CD4-positive, alpha-beta T cell treated with Interleukin-17A for 4 hours (primary cell): ENCODE results near the gene MALRD1.
"Not testable (repeated sequence)": the region's sequence is repeated elsewhere in the genome, so short reads cannot be mapped to it uniquely, and the experiment has no call there.

Source experiments
- DNase-seq: peaks from one replicate; pipeline ENCODE4 v3.0.0-alpha.2; 2020; ENCODE audit warnings: mixed read lengths

Gene MALRD1

DNA sequence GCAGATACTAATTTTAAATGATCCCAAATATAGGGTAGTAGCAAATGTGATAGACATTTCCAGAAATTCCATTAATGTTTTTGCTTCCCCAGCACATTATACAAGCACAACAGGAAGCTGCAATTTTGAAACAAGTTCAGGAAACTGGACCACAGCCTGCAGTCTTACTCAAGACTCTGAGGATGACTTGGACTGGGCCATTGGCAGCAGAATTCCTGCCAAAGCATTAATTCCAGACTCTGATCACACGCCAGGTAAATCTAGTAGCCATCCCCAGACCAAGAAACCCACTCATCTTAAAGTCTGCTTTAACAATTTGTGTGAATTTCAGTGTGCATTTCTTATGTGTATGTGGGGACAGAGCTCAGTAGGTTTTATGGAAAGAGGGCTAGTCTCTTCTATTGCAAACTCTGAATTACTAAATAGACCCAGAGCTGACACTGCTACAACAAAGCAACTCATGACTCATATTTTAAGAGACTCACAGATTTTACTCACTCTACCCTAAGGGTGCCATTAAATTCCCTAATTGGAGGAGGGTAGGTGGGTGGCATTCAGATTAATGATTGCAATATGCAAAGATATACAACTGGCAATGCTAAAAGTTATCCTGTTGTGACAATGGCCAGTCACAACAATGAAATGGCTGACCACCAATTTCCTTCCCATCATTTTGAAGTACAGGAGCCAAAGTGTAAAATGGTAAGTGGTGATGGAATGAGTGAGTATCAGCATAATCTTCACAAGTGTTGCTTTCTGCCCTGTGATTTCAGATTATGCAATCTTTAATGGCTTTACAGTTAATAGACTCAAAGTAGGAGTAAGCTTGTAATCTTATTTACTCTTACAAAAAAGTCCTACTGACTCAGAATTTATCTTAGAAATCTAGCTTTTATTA, 450.0 kb downstream of the MALRD1 start:
- DNase-seq, result no peak

DNA sequence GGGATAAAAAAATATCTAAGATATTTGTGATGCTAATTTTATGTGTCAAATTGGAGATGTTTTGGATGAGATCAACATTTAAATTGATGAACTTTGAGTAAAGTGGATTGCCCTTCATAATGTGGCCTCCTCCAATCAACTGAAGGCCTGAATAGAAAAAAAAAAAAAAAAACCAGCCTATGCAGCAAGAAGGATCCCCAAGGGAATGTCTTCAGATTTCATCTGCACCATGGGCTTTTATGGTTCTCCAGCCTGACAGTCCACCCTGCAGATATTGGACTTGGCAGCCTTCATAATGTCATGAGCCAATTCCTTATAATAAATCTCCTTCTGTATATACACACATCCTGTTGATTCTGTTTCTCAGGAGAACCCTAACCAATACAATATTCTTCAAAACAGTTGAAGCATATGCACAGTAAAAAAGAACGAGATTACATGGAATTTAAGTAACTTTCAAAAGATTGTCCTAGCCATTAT, 450.7 kb downstream of the MALRD1 start:
- no peak for DNase-seq

GRCh38 chr10:19500959-19501358, 452.4 kb downstream of the MALRD1 start:
- DNase-seq, result no peak

- no peak for DNase-seq
Measured at GRCh38 chr10:19505320-19506312, 457.0 kb downstream of the MALRD1 start.

GRCh38 chr10:19510005-19510732, 461.6 kb downstream of the MALRD1 start:
- not testable (repeated sequence) for DNase-seq

DNA sequence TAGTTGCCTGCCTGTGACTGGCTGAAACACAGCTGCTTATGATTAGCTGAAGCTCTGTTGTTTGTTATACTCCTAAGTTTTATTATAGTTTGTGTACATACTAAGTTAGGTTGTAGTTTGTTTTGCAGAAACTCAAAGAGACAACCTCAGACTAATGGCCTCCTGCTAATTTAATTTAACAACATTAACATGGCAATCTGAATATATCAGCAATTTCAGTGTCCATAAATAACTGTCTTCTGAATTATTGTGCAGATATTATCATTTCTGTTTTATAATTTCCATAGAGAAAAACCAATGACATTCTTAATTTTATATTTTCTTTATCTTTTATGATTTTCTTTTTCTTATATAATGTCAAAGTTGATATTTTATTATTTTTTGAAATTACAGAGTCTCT, 469.5 kb downstream of the MALRD1 start:
- no peak for DNase-seq

GRCh38 chr10:19518632-19519031, 470.0 kb downstream of the MALRD1 start:
- no peak for DNase-seq

GRCh38 chr10:19531324-19531723, 482.7 kb downstream of the MALRD1 start:
- DNase-seq, result no peak

GRCh38 chr10:19532411-19532810, 483.8 kb downstream of the MALRD1 start:
- DNase-seq, result no peak

DNA sequence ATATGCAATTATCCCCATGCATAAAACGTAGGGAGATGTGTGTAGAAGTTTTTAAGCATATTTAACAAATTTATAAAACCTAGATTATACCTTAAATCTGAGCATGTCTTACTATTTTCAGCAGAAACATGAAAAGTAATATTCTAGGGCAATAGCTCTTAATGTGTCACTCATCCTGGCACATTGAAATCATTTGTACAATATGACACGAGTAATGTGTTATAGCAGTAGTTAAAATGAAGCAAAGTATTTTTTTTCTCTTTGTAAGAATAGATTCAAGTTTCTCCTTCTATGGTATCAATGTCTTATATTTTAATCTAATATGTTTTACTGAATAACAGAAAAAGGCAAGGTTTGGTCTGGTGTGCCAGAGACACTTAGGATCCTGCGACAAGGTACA, 492.7 kb downstream of the MALRD1 start:
- no peak for DNase-seq

- no peak for DNase-seq
Measured at GRCh38 chr10:19546224-19546623, 497.6 kb downstream of the MALRD1 start.

GRCh38 chr10:19549503-19549902, 500.9 kb downstream of the MALRD1 start:
- DNase-seq, result no peak

DNA sequence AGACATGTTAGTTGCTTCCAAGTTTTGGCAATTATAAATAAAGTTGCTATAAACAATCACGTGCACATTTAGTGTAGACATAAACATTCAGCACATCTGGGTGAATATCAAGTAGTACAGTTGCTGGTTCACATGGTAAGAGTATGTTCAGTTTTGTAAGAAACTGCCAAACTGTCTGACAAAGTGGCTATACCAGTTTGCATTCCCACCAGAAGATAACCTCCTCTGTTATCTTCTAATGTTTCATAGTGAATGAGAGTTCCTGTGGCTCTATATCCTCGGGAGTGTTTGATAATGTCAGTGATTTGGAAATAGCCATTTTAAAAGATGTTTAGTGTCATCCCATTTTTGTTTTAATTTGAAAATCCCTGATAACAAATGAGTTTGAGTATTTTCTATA, 508.1 kb downstream of the MALRD1 start:
- no peak for DNase-seq

GRCh38 chr10:19561181-19561580, 512.6 kb downstream of the MALRD1 start:
- no peak for DNase-seq

- DNase-seq, result no peak
Measured at GRCh38 chr10:19563388-19564141, 515.0 kb downstream of the MALRD1 start.

DNA sequence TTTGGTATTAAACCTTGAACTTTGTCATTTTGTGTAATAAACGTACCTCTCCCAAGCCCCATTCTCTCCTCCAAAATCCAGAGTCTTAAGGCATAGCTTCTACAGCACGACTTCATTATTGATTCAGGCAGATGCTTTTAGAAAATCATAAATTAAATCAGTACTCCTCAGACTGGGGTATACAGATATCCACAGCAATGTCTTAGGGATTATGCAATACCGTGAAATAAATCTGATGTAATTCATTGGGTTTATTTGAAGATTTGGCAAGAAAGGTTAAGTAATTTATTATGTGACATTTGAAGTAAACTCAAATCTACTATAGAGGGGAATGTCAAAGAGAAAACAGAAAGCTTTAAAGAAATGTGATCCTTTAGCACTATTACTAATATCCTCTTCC, 521.5 kb downstream of the MALRD1 start:
- DNase-seq, result no peak

DNA sequence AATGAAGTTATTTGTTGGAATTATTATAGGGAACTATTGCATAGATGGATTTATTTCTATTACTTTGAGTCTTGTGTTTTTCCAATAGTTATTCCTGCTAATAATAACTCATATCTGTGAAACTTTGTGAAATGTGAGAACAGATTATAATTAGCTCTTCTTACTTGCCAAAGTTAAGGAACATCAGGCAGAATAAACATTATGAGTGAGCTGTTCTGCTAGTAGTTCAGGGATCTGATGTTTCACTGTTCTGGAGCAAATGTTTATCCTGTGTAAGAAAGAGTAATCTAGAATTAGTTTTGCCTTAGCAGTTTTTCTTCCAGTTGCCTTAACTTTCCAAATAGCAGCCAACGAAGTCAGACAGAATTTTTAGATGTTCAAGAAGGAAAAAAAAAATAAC, 522.4 kb downstream of the MALRD1 start:
- no peak for DNase-seq

DNA sequence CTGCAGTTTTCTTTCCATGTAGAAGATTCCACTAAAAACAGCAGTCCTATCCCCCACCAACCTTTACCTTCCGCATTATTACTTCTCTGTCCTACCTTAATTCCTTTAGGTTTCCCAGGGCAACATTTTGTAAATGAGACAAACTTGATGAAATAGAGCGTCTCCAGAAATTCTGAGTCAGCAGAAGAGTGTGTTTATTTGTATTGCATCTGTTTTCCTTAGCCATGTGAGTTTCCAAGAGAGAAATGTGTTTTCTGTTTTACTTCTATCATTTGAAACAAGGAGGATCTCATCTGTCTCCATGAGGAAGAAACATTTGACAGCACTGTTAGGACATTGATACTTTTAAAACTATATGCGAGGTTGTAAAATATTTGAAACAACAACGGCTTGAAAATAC, 523.5 kb downstream of the MALRD1 start:
- DNase-seq, result no peak

DNA sequence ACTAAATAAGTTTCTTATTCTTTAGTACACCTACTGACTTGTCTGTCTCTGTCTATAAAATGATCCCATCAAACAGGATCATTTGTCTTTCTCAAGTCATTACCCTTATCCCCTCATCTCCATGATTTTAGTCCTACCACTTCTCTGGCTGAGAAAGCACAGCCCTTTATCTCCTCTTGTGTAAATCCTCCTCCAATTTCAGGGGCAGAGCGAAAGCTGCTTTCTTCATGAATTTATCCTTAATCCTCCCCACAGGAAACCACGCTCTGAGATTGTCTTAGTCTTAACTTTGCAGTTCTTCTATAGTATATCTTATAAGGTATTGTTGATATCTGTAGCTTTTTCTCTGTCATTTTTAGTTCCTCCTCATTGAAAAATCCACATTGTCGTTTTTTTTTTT, 528.0 kb downstream of the MALRD1 start:
- no peak for DNase-seq

- DNase-seq, result no peak
Measured at GRCh38 chr10:19577381-19577780, 528.8 kb downstream of the MALRD1 start.

GRCh38 chr10:19577807-19578206, 529.2 kb downstream of the MALRD1 start:
- no peak for DNase-seq

GRCh38 chr10:19578571-19578970, 530.0 kb downstream of the MALRD1 start:
- no peak for DNase-seq
